SU-DHL-6 (cell line): ENCODE results near the gene TRO.

Experiments used
- H2AFZ ChIP-seq: fragments of 200-600 bp; sonication (generic); 2 replicates; pipeline ENCODE4 v1.6.1; 2014; ENCODE audit warnings: low read depth, mild to moderate bottlenecking, moderate library complexity, mixed read lengths, antibody characterized with exemption, low read length; ENCODE audit not compliant: severe bottlenecking
- H3F3A ChIP-seq: fragments of 200-600 bp; shearing (Covaris generic); 2 replicates; pipeline ENCODE4 v1.6.0; 2016; ENCODE audit warnings: antibody characterized with exemption, mild to moderate bottlenecking; ENCODE audit not compliant: insufficient read depth
- H3K27ac ChIP-seq: fragments of 200-600 bp; sonication (generic); 2 replicates; pipeline ENCODE4 v1.5.1; 2016; ENCODE audit warnings: low read depth, mild to moderate bottlenecking, low read length, moderate library complexity, mixed read lengths
- H3K27me3 ChIP-seq: fragments of 200-600 bp; sonication (generic), shearing (Covaris generic); 2 replicates; pipeline ENCODE4 v1.6.0; 2014; ENCODE audit warnings: mild to moderate bottlenecking, low read length
- H3K36me3 ChIP-seq: fragments of 200-600 bp; sonication (generic); 2 replicates; pipeline ENCODE4 v1.6.1; 2014; ENCODE audit warnings: mild to moderate bottlenecking, low read length, mixed read lengths
- H3K4me2 ChIP-seq: fragments of 300-600, 200-600 bp; shearing (Covaris generic), sonication (generic); 2 replicates; pipeline ENCODE4 v1.6.0; 2014; ENCODE audit warnings: low read length, low read depth, mild to moderate bottlenecking; ENCODE audit not compliant: poor library complexity, severe bottlenecking
- H3K4me3 ChIP-seq: fragments of 200-600 bp; sonication (generic); 2 replicates; pipeline ENCODE4 v1.5.1; 2014; ENCODE audit warnings: antibody characterized with exemption, low read length, mild to moderate bottlenecking, mixed read lengths; ENCODE audit not compliant: insufficient read depth, poor library complexity, severe bottlenecking
- H3K79me2 ChIP-seq: fragments of 200-600 bp; sonication (generic); 2 replicates; pipeline ENCODE4 v1.6.1; 2014; ENCODE audit warnings: mild to moderate bottlenecking, low read length, moderate library complexity; ENCODE audit not compliant: insufficient read depth
- H3K9ac ChIP-seq: fragments of 200-600 bp; sonication (generic); 2 replicates; pipeline ENCODE4 v1.7.0; 2014; ENCODE audit warnings: mild to moderate bottlenecking, low read length
- H3K9me2 ChIP-seq: fragments of 200-600 bp; sonication (generic); replicated peaks from 2 replicates; pipeline ENCODE4 v1.6.1; 2014; ENCODE audit warnings: low read length; ENCODE audit not compliant: insufficient read depth
- H3K9me3 ChIP-seq: fragments of 200-600 bp; sonication (generic); 2 replicates; pipeline ENCODE4 v1.6.1; 2014; ENCODE audit warnings: low read length, mixed read lengths; ENCODE audit not compliant: insufficient read depth
- H4K20me1 ChIP-seq: fragments of 200-600 bp; sonication (generic); 2 replicates; pipeline ENCODE4 v1.6.1; 2014; ENCODE audit warnings: low read depth, mild to moderate bottlenecking, antibody characterized with exemption, low read length, moderate library complexity, mixed read lengths
- EZH2phosphoT487 ChIP-seq: fragments of 200-600 bp; sonication (generic), shearing (Covaris generic); conservative IDR thresholded peaks from 2 replicates; pipeline ENCODE4 v1.6.1; 2018; ENCODE audit warnings: mild to moderate bottlenecking, antibody characterized with exemption, low read length, moderate library complexity, mixed read lengths
- TF ChIP-seq, protein P1 (sequence below): fragments of 200-600 bp; sonication (generic); IDR thresholded peaks from one replicate; pipeline ENCODE4 v1.5.1; 2017; ENCODE audit warnings: antibody characterized with exemption, mild to moderate bottlenecking, low read length, moderate library complexity; ENCODE audit not compliant: insufficient read depth, poor library complexity, severe bottlenecking

Gene TRO

DNA sequence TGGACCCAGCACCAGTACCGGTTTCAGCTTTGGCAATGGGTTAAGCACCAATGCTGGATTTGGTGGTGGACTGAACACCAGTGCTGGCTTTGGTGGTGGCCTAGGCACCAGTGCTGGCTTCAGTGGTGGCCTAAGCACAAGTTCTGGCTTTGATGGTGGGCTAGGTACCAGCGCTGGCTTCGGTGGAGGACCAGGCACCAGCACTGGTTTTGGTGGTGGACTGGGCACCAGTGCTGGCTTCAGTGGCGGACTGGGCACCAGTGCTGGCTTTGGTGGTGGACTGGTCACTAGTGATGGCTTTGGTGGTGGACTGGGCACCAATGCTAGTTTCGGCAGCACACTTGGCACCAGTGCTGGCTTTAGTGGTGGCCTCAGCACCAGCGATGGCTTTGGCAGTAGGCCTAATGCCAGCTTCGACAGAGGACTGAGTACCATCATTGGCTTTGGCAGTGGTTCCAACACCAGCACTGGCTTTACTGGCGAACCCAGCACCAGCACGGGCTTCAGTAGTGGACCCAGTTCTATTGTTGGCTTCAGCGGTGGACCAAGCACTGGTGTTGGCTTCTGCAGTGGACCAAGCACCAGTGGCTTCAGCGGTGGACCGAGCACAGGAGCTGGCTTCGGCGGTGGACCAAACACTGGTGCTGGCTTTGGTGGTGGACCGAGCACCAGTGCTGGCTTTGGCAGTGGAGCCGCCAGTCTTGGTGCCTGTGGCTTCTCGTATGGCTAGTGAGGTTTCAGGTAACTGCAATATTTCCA, 9.8 kb downstream of the TRO start:
- H3F3A ChIP-seq: no peaks in the 10 kb centered on the region
- no peak for TF ChIP-seq EZH2phosphoT487
- H3K79me2 ChIP-seq: no peaks in the 10 kb centered on the region
- no peak overlapping the region for H3K27ac ChIP-seq
- no peak overlapping the region for H3K4me2 ChIP-seq
- no peaks in the 10 kb centered on the region for H3K9me3 ChIP-seq
- no peaks in the 10 kb centered on the region for H3K9me2 ChIP-seq
- no peaks in the 10 kb centered on the region for H4K20me1 ChIP-seq
- no peaks in the 10 kb centered on the region for H3K27me3 ChIP-seq
- no peak overlapping the region for H3K9ac ChIP-seq
- H3K36me3 ChIP-seq: no peaks in the 10 kb centered on the region
- no peak overlapping the region for H2AFZ ChIP-seq
- H3K4me3 ChIP-seq: no peak overlapping the region

GRCh38 chrX:54931107-54931506, 10.5 kb downstream of the TRO start:
- Histone ChIP-seq H3K4me3 (no peak overlapping the region), H3K9me3 (no peaks in the 10 kb centered on the region), H3K9me2 (no peaks in the 10 kb centered on the region), H2AFZ (no peak overlapping the region), H3K4me2 (no peak overlapping the region), H4K20me1 (no peaks in the 10 kb centered on the region), H3K27ac (no peak overlapping the region), H3K36me3 (no peaks in the 10 kb centered on the region), H3K27me3 (no peaks in the 10 kb centered on the region), H3K79me2 (no peaks in the 10 kb centered on the region), H3K9ac (no peak overlapping the region), H3F3A (no peaks in the 10 kb centered on the region)
- TF ChIP-seq, protein P1, sequence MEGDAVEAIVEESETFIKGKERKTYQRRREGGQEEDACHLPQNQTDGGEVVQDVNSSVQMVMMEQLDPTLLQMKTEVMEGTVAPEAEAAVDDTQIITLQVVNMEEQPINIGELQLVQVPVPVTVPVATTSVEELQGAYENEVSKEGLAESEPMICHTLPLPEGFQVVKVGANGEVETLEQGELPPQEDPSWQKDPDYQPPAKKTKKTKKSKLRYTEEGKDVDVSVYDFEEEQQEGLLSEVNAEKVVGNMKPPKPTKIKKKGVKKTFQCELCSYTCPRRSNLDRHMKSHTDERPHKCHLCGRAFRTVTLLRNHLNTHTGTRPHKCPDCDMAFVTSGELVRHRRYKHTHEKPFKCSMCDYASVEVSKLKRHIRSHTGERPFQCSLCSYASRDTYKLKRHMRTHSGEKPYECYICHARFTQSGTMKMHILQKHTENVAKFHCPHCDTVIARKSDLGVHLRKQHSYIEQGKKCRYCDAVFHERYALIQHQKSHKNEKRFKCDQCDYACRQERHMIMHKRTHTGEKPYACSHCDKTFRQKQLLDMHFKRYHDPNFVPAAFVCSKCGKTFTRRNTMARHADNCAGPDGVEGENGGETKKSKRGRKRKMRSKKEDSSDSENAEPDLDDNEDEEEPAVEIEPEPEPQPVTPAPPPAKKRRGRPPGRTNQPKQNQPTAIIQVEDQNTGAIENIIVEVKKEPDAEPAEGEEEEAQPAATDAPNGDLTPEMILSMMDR: no peak
- no peak for TF ChIP-seq EZH2phosphoT487

- Histone ChIP-seq H3K9me2 (no peaks in the 10 kb centered on the region), H3K27ac (no peak overlapping the region), H3K9me3 (no peaks in the 10 kb centered on the region), H3K36me3 (no peaks in the 10 kb centered on the region), H4K20me1 (no peaks in the 10 kb centered on the region), H3K79me2 (no peaks in the 10 kb centered on the region), H3K4me3 (no peak overlapping the region), H3K4me2 (no peak overlapping the region), H3K9ac (no peak overlapping the region), H3F3A (no peaks in the 10 kb centered on the region), H2AFZ (no peak overlapping the region), H3K27me3 (no peaks in the 10 kb centered on the region)
- no peak for TF ChIP-seq EZH2phosphoT487
- TF ChIP-seq, protein P1: no peak
Observed at GRCh38 chrX:54933150-54933826, 12.7 kb downstream of the TRO start.

DNA sequence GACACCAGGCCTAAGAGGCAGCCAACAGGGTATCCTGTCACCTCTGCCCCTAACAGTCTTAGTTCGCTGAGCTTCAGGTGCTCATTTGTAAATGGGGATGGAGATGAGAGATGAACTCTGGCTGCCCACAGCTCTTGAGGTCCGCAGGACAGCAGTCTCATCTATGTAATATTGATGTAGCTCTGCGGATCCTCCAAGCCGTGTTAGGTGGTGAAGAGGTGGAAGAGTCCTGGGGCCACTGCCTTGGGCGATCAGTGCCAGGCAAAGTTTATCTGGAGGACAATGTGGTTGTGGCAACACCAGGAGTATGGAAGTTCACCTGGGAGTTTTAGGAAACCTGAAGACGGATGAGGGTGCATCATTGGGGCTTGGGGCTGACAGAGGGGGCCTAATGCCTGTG, 13.4 kb downstream of the TRO start:
- H2AFZ ChIP-seq: no peak overlapping the region
- H3K27me3 ChIP-seq: no peaks in the 10 kb centered on the region
- no peaks in the 10 kb centered on the region for H3K79me2 ChIP-seq
- H3K4me2 ChIP-seq: no peak overlapping the region
- no peak overlapping the region for H3K9ac ChIP-seq
- no peaks in the 10 kb centered on the region for H3K9me2 ChIP-seq
- H3K36me3 ChIP-seq: no peaks in the 10 kb centered on the region
- no peak overlapping the region for H3K4me3 ChIP-seq
- H4K20me1 ChIP-seq: no peaks in the 10 kb centered on the region
- no peaks in the 10 kb centered on the region for H3K9me3 ChIP-seq
- H3K27ac ChIP-seq: no peak overlapping the region
- no peaks in the 10 kb centered on the region for H3F3A ChIP-seq
- no peak for TF ChIP-seq EZH2phosphoT487
- TF ChIP-seq, protein P1: no peak
